Measurements from ENCODE around the gene ZNF784.

The ZNF784 gene

GRCh38 chr19:55655648-55656040 is 31.3 kb upstream of the ZNF784 start:
- DNase-seq = no peak

DNA sequence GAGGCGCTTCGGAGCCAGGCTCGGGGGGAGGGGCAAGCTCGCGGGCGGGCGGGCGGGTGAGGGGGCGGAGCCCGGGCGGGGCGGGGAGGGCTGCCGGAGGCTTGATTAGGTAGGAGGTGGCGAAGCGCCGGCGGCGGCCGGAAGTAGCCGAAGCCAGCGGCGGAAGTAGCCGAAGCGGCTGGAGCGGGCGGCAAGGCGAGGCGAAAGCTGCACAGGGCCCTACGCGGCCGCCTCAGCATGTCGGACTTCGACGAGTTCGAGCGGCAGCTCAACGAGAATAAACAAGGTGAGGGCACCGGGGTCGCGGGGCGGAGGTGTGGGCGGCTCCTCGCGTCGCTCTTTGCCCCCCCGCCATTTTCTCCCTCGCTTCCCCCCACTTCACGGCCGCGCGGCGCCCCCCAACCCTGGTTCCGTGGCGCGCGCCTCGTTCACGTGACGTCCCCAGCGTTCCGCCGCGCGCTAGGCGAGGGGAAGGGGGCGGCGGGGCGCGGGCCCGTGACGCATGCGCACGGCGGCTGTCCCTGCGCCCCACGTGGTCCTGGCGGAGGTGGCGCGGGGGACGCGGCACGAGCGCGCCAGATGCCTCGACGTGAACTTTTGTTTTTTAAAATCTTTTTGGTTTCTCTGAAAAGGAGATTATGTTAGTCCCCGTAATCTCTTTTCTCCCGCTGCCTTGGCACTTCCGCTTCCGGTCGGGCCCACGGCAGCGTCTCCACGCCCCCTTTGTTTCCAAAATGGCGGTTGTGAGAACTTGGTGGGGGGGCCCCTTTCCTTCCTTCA is 30.7 kb upstream of the ZNF784 start, which contains the start of gene U2AF2:
Gene U2AF2, plus strand, starts transcription at position 168 of the 780 bp plus-strand sequence. Its CDS starts 70 bp downstream, at position 238.
- peak; percentile 96 to 97 for DNase-seq

DNA sequence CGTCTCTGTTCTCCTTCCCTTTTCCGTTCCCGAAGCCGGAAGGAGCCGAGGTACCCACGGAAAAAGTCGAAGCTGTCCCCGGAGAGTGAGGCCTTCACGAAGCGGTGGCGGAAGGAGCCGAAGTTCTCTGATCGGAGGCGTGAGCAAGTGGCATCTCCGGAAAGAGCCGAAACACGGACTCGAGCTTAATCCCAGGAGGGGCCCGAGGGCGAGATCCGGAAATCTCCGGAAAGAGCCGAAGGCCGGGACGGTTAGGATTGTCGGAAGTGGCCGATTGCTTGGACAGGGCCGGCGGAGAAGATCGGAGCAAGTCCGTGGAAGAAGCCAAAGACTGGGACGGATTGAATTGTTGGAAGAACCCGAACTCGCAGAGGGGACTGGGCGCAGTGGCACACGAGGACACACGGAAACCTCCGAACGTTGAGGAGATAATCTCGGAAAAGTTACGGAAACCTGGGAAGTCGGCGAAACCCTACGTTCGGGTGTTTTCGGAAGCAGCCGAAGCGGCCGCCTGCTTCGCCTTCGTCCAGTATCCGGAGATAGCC is 30.0 kb upstream of the ZNF784 start:
- DNase-seq = peak; percentile 100

- peak; percentile 99 for DNase-seq
Observed at GRCh38 chr19:55653651-55654322, 29.4 kb upstream of the ZNF784 start.

- no peak for DNase-seq
Observed at GRCh38 chr19:55652311-55653128, 28.2 kb upstream of the ZNF784 start.

DNA sequence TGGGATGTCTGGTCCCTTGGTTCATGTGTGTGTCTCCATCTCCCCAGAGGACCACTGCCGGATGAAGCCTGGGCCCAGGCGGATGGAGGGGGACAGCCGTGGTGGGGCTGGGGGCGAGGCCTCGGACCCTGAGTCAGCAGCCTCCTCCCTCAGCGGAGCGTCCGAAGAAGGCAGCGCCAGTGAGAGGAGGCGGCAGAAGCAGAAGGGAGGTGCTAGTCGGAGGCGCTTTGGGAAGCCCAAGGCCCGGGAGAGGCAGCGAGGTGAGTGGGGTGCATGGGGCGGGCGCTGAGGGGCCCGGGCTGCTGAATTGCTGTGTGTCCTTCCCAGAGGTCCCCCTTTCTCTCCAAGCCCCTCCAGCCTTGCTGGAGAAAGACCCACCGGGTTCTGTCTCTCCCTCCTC is 26.9 kb upstream of the ZNF784 start:
- no peak for DNase-seq

GRCh38 chr19:55650602-55651230 is 26.4 kb upstream of the ZNF784 start:
- no peak for DNase-seq

DNA sequence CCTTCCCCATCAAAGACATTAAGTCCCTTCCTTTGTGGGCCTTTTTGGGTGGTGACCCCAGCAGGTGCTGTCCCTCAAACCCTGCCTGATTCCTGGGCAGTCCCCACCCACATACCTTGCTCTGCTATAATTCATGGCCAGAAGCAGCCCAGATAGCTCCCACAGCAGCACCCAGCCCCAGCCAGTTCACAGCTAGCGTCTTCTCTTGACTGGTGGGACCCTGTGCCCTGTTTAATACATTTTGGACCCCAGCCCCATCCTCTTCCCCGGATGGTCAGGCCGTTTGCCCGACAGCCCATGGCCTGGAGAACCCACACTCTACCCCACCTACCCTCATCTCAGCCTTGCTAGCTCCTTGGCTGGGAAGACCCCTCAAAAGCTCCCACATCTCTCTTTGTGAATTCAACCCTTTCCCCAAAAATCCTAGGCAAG is 25.8 kb upstream of the ZNF784 start:
- no peak for DNase-seq

DNA sequence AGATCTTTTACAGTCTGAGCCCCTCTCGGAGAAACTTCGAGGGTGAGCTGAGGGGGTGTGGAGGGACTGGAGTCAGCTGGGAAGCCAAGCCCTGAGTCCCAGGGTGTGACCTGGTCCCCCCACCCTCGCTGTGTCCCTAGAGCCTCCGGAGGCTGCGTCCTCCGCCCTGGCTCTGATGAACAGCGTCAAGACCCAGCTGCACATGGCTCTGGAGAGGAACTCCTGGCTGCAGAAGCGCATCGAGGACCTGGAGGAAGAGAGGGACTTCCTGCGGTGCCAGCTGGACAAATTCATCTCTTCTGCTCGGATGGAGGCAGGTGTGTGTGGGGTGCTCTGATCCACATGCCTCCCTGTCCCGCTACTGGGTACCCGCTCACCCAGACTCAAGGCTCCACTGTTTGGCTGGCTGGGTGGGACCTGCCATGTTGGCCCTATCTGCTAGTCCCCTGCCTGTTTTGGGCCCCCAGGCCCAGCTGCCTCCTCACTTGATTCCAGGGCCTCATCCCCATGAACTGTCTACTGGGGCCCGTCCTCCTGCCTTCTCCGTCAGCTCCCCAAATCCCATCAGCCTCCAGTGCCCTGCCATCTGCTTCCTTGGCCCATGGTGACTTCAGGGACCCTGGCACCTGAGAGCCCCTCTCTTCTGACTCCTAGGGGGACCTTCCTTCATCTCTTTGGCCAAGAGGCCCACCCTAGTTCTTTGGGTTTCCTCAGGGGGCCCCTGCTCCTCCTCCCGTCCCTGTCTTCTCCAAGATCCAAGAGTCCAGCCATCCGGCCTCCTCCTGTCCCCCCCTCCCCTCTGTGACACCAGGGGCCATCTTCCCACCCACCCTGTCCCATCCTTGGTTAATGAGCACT is 25.1 kb upstream of the ZNF784 start:
- no peak for DNase-seq

DNA sequence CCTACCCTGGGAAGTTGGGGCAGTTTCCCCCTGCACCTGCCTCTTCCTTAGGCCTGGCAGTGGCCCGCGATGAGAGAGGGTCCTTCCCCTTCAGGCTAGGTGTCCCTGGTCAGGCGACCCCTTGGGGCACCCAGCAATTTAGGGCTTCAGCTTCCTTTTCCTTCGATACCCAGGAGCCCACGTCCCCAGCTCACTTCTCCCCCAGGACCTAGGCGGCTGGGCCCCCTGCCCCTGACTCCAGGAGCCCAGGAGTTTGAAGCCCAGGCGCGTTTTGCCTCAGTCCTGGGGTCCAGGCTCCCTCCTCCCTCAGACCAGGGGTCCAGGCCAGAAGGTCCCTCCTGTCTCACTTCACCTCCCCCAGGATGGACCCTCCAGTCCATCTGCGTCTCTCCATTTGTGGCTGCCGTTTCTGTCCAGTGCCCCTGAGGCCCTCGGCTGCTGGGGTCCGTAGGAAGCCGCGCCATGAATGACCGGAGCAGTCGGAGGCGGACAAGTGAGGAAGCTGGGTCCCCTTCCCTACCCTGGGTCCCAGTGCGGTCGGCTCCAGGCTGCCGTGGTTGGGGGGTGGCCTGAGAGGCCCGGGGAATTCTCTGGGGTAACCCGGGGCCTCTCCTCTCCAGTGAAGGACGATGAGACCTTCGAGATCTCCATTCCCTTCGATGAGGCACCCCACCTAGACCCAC is 24.4 kb upstream of the ZNF784 start:
- DNase-seq = no peak

DNA sequence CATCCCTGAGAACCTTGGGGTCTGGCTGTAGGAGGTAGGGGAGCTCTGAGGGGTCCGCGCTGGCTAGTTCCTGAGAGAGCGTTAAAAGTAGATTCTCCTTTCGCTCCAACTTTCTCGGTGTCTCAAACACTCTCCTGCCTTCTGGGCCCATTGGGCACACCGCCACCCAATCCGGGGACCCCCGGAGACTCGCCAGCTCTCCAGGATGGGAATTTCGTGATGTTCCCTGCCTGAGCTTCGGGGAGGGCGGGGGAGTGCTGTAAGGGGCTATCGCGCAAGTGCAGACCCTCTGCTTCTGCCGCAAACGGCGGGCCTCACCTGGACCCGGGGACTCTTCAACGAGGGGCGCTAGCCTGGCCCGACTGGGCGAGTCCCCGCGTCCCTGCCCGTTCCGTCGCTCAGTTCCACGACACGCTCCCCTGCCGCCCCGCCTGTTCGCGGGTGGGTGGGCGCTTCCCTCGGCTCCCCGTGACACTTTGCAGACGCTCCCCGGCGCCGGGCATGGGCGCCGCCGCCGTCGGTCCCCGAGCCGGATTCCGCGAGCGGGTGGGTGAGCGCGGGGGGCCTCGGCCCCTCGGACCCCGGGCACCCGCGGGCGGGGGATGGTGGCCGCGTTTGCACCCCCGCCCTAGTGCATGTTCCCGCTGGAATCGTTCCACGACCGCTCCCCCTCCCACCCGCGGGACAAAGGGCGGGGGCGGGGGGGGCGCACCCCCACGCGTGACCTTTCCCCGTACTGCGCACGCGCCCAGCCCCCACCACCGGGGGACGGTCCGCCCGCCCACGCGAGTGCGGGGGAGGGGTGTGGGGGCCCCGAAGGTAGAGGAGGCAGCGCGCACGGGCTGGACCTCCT is 23.6 kb upstream of the ZNF784 start, which contains the start of gene CCDC106:
Gene CCDC106, plus strand, starts transcription at position 481 of the 853 bp plus-strand sequence. CDS start 835 bp downstream, outside the sequence.
- DNase-seq = peak in 1 of 2 donors; percentile 50

DNA sequence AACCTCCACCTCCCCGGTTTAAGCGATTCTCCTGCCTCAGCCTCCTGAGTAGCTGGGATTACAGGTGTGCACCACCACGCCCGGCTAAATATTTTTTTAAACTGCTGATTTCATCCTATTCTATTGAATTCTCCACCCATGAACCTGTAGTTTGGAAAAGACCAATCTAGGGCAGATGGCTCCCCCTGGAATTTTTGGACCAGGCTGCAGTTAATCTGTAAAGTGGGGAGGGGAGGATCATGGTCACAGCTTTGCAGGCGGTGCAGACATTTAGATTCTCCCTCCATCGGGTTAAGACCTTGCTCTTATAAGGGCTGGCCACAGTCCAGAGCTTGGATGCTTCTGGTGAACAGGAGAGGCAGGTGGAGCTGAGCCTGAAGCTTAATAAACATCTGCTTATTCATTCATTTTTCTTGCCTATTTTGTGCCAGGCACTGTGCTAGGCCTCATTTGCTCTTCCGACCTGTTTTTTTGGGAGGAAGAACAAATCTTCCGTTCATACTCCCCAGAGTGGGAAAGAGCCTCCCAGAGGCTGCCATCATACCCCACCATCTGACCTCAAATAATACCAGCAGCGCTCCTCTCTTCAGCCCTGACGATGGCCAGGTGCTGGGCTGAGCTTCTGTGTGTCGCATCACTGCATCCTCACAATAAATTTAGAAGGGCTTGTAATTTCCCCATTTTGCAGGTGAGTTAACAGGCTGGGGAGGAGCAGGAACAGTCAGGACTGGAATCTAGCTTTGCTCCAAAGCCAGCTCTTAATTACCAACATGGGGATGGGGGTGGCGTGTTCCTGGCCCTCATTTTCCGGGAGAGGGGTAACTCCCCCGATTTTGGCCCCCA is 22.7 kb upstream of the ZNF784 start:
- no peak for DNase-seq

DNA sequence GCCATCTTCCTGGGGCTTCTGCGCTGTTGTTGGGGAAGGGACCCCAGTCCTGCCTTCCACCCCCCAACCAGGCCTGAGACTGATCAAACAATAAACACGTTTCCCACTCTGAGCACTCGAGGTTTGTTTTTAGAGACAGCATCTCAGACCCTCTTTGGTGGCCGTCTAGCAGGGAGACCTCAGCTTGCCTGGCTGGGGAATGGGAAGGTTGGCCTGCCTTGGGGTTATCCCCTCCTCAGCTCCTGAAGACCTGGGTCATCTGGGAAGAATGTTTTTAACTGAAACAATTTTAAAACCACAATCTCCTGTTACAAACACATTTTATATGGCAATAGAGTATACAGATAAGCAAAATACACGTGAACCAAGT is 21.1 kb upstream of the ZNF784 start:
- no peak for DNase-seq

- no peak for DNase-seq
Observed at GRCh38 chr19:55644842-55645511, 20.6 kb upstream of the ZNF784 start.

DNA sequence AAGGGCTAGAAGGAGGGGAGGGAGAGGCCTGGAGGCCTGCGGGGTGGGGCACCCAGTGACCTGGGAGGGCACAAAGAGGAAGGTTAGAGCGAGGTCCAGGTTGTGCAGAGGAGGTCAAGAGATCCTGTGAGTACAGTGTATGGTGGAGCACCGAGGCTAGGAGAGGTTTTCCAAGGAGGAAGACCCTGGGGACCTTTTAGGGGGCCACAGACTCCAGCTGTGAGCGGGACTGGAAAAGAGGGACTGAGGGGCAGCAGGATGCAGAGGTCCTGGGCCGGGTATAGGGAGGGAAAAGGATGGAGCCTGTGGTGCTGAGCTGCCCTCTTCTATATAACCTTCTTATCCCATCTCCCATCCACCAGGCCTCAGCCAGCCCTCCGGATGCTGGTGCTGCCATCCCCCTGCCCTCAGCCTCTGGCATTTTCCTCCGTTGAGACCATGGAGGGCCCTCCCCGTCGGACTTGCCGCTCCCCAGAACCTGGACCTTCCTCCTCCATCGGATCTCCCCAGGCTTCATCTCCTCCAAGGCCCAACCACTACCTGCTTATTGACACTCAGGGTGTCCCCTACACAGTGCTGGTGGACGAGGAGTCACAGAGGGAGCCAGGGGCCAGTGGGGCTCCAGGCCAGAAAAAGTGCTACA is 19.9 kb upstream of the ZNF784 start:
- DNase-seq = no peak

- no peak for DNase-seq
Observed at GRCh38 chr19:55643887-55644176, 19.5 kb upstream of the ZNF784 start.

GRCh38 chr19:55643003-55643886 is 18.9 kb upstream of the ZNF784 start, which contains the start of gene ZNF581:
Gene ZNF581, plus strand, starts transcription at chr19:55643649. Its CDS starts 923 bp downstream, at chr19:55644572.
- DNase-seq = peak; percentile 72 to 84

Measured in CD4-positive, alpha-beta T cell treated with Interferon alpha-2 for 1 hour (primary cell).